ENCODE data around the gene VGLL4. TPM values are rescaled to one million over a fixed set of nuclear protein-coding genes. Genes with fewer than 3 reads are reported as not detected.
A peak's percentile ranks its signal among the peaks of the same experiment; 100 is the strongest.

VGLL4 gene
- total RNA-seq, 6 donors from 2014 or later, result 46.5 to 93.6 (median 60.1) TPM

GRCh38 chr3:11651477-11651876 is 7.8 kb upstream of the VGLL4 start:
- WGBS, 2 donors, result 74 to 75% methylated on average over 4 of the region's 4 CpGs
- ATAC-seq (ENCODE audit: low FRiP score in 2 of 2) (no peak), DNase-seq (no peak)
- TF ChIP-seq POLR2A (IDR thresholded peaks at IDR 0.05) (no peak), POLR2AphosphoS5 (IDR thresholded peaks at IDR 0.05) (no peak), CTCF (IDR thresholded peaks at IDR 0.05) (no peak), EP300 (IDR thresholded peaks at IDR 0.05) (no peak)
- no peaks in the 10 kb centered on the region for H3K36me3 ChIP-seq
- no peak overlapping the region for H3K4me3 ChIP-seq
- no peak overlapping the region for H3K27ac ChIP-seq
- H3K9me3 ChIP-seq, result no peaks in the 10 kb centered on the region
- H3K4me1 ChIP-seq, result peaks cover 0 to 9% (median 4%) of the 10 kb centered on the region in 4 donors
- no peaks in the 10 kb centered on the region for H3K27me3 ChIP-seq

GRCh38 chr3:11650391-11650790 is 6.7 kb upstream of the VGLL4 start:
- ATAC-seq (ENCODE audit: low FRiP score in 2 of 2), result no peak
- Histone ChIP-seq H3K27me3 (no peaks in the 10 kb centered on the region), H3K36me3 (no peaks in the 10 kb centered on the region), H3K4me1 (peaks cover 0 to 5% (median 2%) of the 10 kb centered on the region in 4 donors), H3K27ac (no peak overlapping the region), H3K9me3 (no peaks in the 10 kb centered on the region), H3K4me3 (no peak overlapping the region)
- no peak for DNase-seq
- 99% methylated on average over 3 of the region's 3 CpGs for WGBS, 2 donors
- TF ChIP-seq POLR2A (IDR thresholded peaks at IDR 0.05) (no peak), POLR2AphosphoS5 (IDR thresholded peaks at IDR 0.05) (no peak), EP300 (IDR thresholded peaks at IDR 0.05) (no peak), CTCF (IDR thresholded peaks at IDR 0.05) (no peak)

GRCh38 chr3:11648735-11649134 is 5.0 kb upstream of the VGLL4 start:
- H3K4me1 ChIP-seq, result peaks cover 0 to 11% (median 3%) of the 10 kb centered on the region in 4 donors
- H3K27ac ChIP-seq, result no peak overlapping the region
- DNase-seq (no peak), ATAC-seq (ENCODE audit: low FRiP score in 2 of 2) (no peak)
- H3K36me3 ChIP-seq, result no peaks in the 10 kb centered on the region
- no peaks in the 10 kb centered on the region for H3K27me3 ChIP-seq
- H3K4me3 ChIP-seq, result no peak overlapping the region
- TF ChIP-seq POLR2A (IDR thresholded peaks at IDR 0.05) (no peak), POLR2AphosphoS5 (IDR thresholded peaks at IDR 0.05) (no peak), EP300 (IDR thresholded peaks at IDR 0.05) (no peak), CTCF (IDR thresholded peaks at IDR 0.05) (no peak)
- H3K9me3 ChIP-seq, result no peaks in the 10 kb centered on the region
- 52 to 57% methylated on average over 1 of the region's 1 CpG for WGBS, 2 donors

- no peaks in the 10 kb centered on the region for H3K36me3 ChIP-seq
- peaks cover 28 to 39% (median 31%) of the 10 kb centered on the region in 4 donors for H3K4me1 ChIP-seq
- peak overlapping the region; percentile 32 to 66 (median 54) for H3K4me3 ChIP-seq
- DNase-seq (peak in 1 of 2 donors; percentile 58), ATAC-seq (ENCODE audit: low FRiP score in 2 of 2) (peak; percentile 70 to 75)
- H3K27ac ChIP-seq, result peak overlapping the region; percentile 85 to 92 (median 88)
- 0 to 1% methylated on average over 18 of the region's 18 CpGs for WGBS, 2 donors
- TF ChIP-seq POLR2AphosphoS5 (IDR thresholded peaks at IDR 0.05) (no peak), CTCF (IDR thresholded peaks at IDR 0.05) (no peak), POLR2A (IDR thresholded peaks at IDR 0.05) (no peak), EP300 (IDR thresholded peaks at IDR 0.05) (no peak)
- H3K9me3 ChIP-seq, result no peaks in the 10 kb centered on the region
- H3K27me3 ChIP-seq, result no peaks in the 10 kb centered on the region
Observed at GRCh38 chr3:11643201-11643603, 513 bp downstream of the VGLL4 start.
